H1 (cell line): Measurements from ENCODE around the gene DSE. TPM values are rescaled to one million over a fixed set of nuclear protein-coding genes. Genes with fewer than 3 reads are reported as not detected.

Experiments used
- CTCF ChIA-PET: fragments of 300-600 bp; sonication (Branson Sonifier 250); formaldehyde crosslinking; loops from one replicate; lab custom pipeline; 2021; ENCODE audit not compliant: partially characterized antibody; lab: Charles Lee
- POLR2A ChIA-PET: fragments of 300-600 bp; sonication (Branson Sonifier 250); formaldehyde crosslinking; loops from one replicate; lab custom pipeline; 2021; ENCODE audit warnings: inconsistent platforms; ENCODE audit not compliant: partially characterized antibody; lab: Charles Lee
- DNase-seq, 2 experiments: peaks; one replicate each; pipeline versions ENCODE4 v3.0.0 to v3.0.0-alpha.2; 2010 to 2022; ENCODE audit warnings: low spot score in 2 of 2, low read depth in 1 of 2, mixed read lengths in 1 of 2
- FAIRE-seq: peaks from 2 replicates; lab custom pipeline; 2011; peaks lifted over from hg19 to GRCh38; lab: Jason Lieb, UNC
- H2AFZ ChIP-seq: 2 replicates; pipeline ENCODE4 v1.8.1; 2012; ENCODE audit warnings: low read length, inconsistent platforms
- H2AK5ac ChIP-seq: 2 replicates; pipeline ENCODE4 v1.6.1; 2013; ENCODE audit warnings: low read depth, low read length
- H2BK120ac ChIP-seq: replicated peaks from 2 replicates; pipeline ENCODE3; 2013; ENCODE audit warnings: low read depth, low read length, inconsistent platforms
- H2BK12ac ChIP-seq: 2 replicates; pipeline ENCODE4 v1.6.1; 2013; ENCODE audit warnings: low read depth, low read length
- H2BK15ac ChIP-seq: 2 replicates; pipeline ENCODE4 v1.6.1; 2013; ENCODE audit warnings: low read length
- H2BK20ac ChIP-seq: 2 replicates; pipeline ENCODE4 v1.6.1; 2013; ENCODE audit warnings: low read length
- H2BK5ac ChIP-seq: 2 replicates; pipeline ENCODE4 v1.6.1; 2013; ENCODE audit warnings: low read depth, low read length
- H3K14ac ChIP-seq: 2 replicates; pipeline ENCODE4 v1.6.1; 2013; ENCODE audit warnings: inconsistent platforms; ENCODE audit not compliant: insufficient read length
- H3K18ac ChIP-seq: 2 replicates; pipeline ENCODE4 v1.6.1; 2013; ENCODE audit warnings: low read length; ENCODE audit errors: extremely low read depth
- H3K23ac ChIP-seq: 2 replicates; pipeline ENCODE4 v1.6.1; 2013; ENCODE audit warnings: inconsistent platforms; ENCODE audit not compliant: insufficient read length
- H3K23me2 ChIP-seq: 2 replicates; pipeline ENCODE4 v1.6.1; 2013; ENCODE audit warnings: low read depth, low read length
- H3K27ac ChIP-seq: 2 replicates; pipeline ENCODE4 v1.6.1; 2011; ENCODE audit warnings: low read depth, low read length, inconsistent platforms
- H3K27me3 ChIP-seq, 4 experiments: replicated peaks in 1 of 4; 1 replicate in 1 of 4; 2 replicates in 3 of 4; pipeline versions ENCODE4 v1.6.1 to v1.8.1; 2011 to 2013; ENCODE audit warnings: low read length in 3 of 4, mild to moderate bottlenecking in 3 of 4, inconsistent platforms in 2 of 4, mixed read lengths in 2 of 4, moderate library complexity in 1 of 4; ENCODE audit not compliant: control insufficient read depth in 3 of 4, insufficient read depth in 3 of 4; ENCODE audit errors: extremely low read depth in 1 of 4
- H3K36me3 ChIP-seq, 4 experiments: 2 replicates each; pipeline versions ENCODE4 v1.6.1 to v1.8.1; 2011 to 2013; ENCODE audit warnings: mild to moderate bottlenecking in 4 of 4, low read length in 3 of 4, moderate library complexity in 2 of 4, control low read depth in 1 of 4, inconsistent platforms in 1 of 4; ENCODE audit not compliant: insufficient read depth in 4 of 4, control insufficient read depth in 2 of 4
- H3K4ac ChIP-seq: replicated peaks from 2 replicates; pipeline ENCODE3; 2013; ENCODE audit warnings: low read length, low read depth, mixed read lengths, inconsistent platforms; ENCODE audit not compliant: insufficient read length
- H3K4me1 ChIP-seq, 4 experiments: replicated peaks in 1 of 4; 1 replicate in 1 of 4; 2 replicates in 3 of 4; pipeline versions ENCODE4 v1.6.1 to v1.8.1; 2011 to 2013; ENCODE audit warnings: low read length in 3 of 4, inconsistent platforms in 2 of 4, mixed read lengths in 1 of 4; ENCODE audit not compliant: insufficient read depth in 4 of 4, control insufficient read depth in 3 of 4
- H3K4me2 ChIP-seq, 2 experiments: 2 replicates each; pipeline versions ENCODE4 v1.6.1 to v1.8.1; 2011 to 2013; ENCODE audit warnings: low read depth in 2 of 2, low read length in 2 of 2, control low read depth in 1 of 2, inconsistent platforms in 1 of 2, mild to moderate bottlenecking in 1 of 2; ENCODE audit not compliant: insufficient read depth in 1 of 2
- H3K4me3 ChIP-seq, 4 experiments: fragments of 200-600, 300-600 bp in 1 of 4; sonication (generic), shearing (Covaris generic), sonication (Bioruptor Twin) in 1 of 4; 2 replicates each; pipeline versions ENCODE4 v1.5.1 to v1.8.1; 2011 to 2016; ENCODE audit warnings: low read length in 4 of 4, low read depth in 3 of 4, control low read depth in 2 of 4, inconsistent platforms in 2 of 4, mild to moderate bottlenecking in 2 of 4, mixed read lengths in 1 of 4, moderate library complexity in 1 of 4; ENCODE audit not compliant: insufficient read depth in 2 of 4; ENCODE audit errors: extremely low read depth in 1 of 4
- H3K56ac ChIP-seq: replicated peaks from 2 replicates; pipeline ENCODE3; 2013; ENCODE audit warnings: low read depth, mild to moderate bottlenecking, mixed read lengths, low read length, inconsistent platforms; ENCODE audit not compliant: insufficient read length
- H3K79me1 ChIP-seq: 2 replicates; pipeline ENCODE4 v1.6.1; 2013; ENCODE audit warnings: low read depth, low read length, control low read depth
- H3K79me2 ChIP-seq, 2 experiments: 2 replicates each; pipeline versions ENCODE4 v1.6.1 to v1.8.1; 2012 to 2013; ENCODE audit warnings: low read length in 2 of 2, mild to moderate bottlenecking in 2 of 2, inconsistent platforms in 1 of 2; ENCODE audit not compliant: insufficient read depth in 2 of 2, control insufficient read depth in 1 of 2
- H3K9ac ChIP-seq, 4 experiments: replicated peaks in 1 of 4; 1 replicate in 1 of 4; 2 replicates in 3 of 4; pipeline versions ENCODE4 v1.6.1 to v1.8.1; 2011 to 2013; ENCODE audit warnings: low read depth in 3 of 4, low read length in 3 of 4, control low read depth in 2 of 4, mild to moderate bottlenecking in 2 of 4, moderate library complexity in 2 of 4, inconsistent platforms in 1 of 4; ENCODE audit errors: extremely low read depth in 1 of 4
- H3K9me3 ChIP-seq, 2 experiments: 2 replicates each; pipeline versions ENCODE4 v1.6.1 to v1.8.1; 2012 to 2013; ENCODE audit warnings: mild to moderate bottlenecking in 2 of 2, moderate library complexity in 2 of 2, control low read depth in 1 of 2, inconsistent platforms in 1 of 2, low read depth in 1 of 2, low read length in 1 of 2, mixed read lengths in 1 of 2; ENCODE audit not compliant: insufficient read depth in 2 of 2
- H4K20me1 ChIP-seq, 2 experiments: replicated peaks in 1 of 2; 2 replicates each; pipeline versions ENCODE3 to v1.8.1; 2011 to 2013; ENCODE audit warnings: inconsistent platforms in 2 of 2, low read length in 2 of 2, mild to moderate bottlenecking in 1 of 2; ENCODE audit not compliant: insufficient read depth in 2 of 2, control insufficient read depth in 1 of 2
- H4K5ac ChIP-seq: 2 replicates; pipeline ENCODE4 v1.6.1; 2013; ENCODE audit warnings: low read length, low read depth, mixed read lengths, inconsistent platforms; ENCODE audit not compliant: insufficient read length
- H4K8ac ChIP-seq: 2 replicates; pipeline ENCODE4 v1.8.0; 2013; ENCODE audit warnings: mild to moderate bottlenecking, moderate library complexity, low read length, inconsistent platforms; ENCODE audit not compliant: insufficient read depth; ENCODE audit errors: extremely low read depth
- H4K91ac ChIP-seq: replicated peaks from 2 replicates; pipeline ENCODE3; 2013; ENCODE audit warnings: low read length, mixed read lengths, inconsistent platforms; ENCODE audit not compliant: insufficient read length
- ASH2L ChIP-seq: fragments of 200-600, 300-600 bp; sonication (generic); IDR thresholded peaks from one replicate; pipeline ENCODE4 v1.7.1; 2017; ENCODE audit warnings: low read length
- CBX5 ChIP-seq: fragments of 300-800, 300-1000 bp; sonication (generic); IDR thresholded peaks from 2 replicates; pipeline ENCODE4 v1.7.1; 2016; ENCODE audit warnings: antibody characterized with exemption, low read length, low read depth
- CBX8 ChIP-seq: fragments of 300-800, 300-1000 bp; sonication (generic); IDR thresholded peaks from 2 replicates; pipeline ENCODE4 v1.7.1; 2016; ENCODE audit warnings: low read depth, low read length, borderline replicate concordance
- CEBPB ChIP-seq: IDR thresholded peaks from 2 replicates; pipeline ENCODE4 v1.6.1; 2012; ENCODE audit warnings: low read depth, low read length
- CHD1 ChIP-seq: IDR thresholded peaks from 2 replicates; pipeline ENCODE4 v1.6.1; 2012; ENCODE audit warnings: low read depth, low read length, improper control_type of control experiment
- CHD2 ChIP-seq: IDR thresholded peaks from 2 replicates; pipeline ENCODE4 v1.6.1; 2012; ENCODE audit warnings: low read length, improper control_type of control experiment
- CREB1 ChIP-seq: IDR thresholded peaks from 2 replicates; pipeline ENCODE4 v1.6.1; 2012; ENCODE audit warnings: inconsistent platforms
- EGR1 ChIP-seq: IDR thresholded peaks from 2 replicates; pipeline ENCODE4 v1.6.1; 2011; ENCODE audit warnings: low read depth, low read length, borderline replicate concordance
- EP300 ChIP-seq, 2 experiments: IDR thresholded peaks; 1 replicate in 1 of 2; 2 replicates in 1 of 2; pipeline ENCODE4 v1.6.1; 2011 to 2012; ENCODE audit warnings: low read depth in 2 of 2, low read length in 2 of 2, mild to moderate bottlenecking in 2 of 2, borderline replicate concordance in 1 of 2, inconsistent platforms in 1 of 2, moderate library complexity in 1 of 2
- HDAC6 ChIP-seq: IDR thresholded peaks from one replicate; pipeline ENCODE4 v1.7.1; 2012; ENCODE audit warnings: low read depth, mild to moderate bottlenecking, inconsistent platforms, low read length, moderate library complexity
- JUN ChIP-seq: IDR thresholded peaks from 2 replicates; pipeline ENCODE4 v1.6.1; 2011; ENCODE audit warnings: low read depth, mild to moderate bottlenecking, improper control_type of control experiment, low read length
- KDM4A ChIP-seq: IDR thresholded peaks from one replicate; pipeline ENCODE4 v1.7.1; 2012; ENCODE audit warnings: low read depth, mild to moderate bottlenecking, moderate library complexity, low read length, inconsistent platforms; ENCODE audit not compliant: severe bottlenecking
- PHF8 ChIP-seq: fragments of 200-600 bp; sonication (generic); conservative IDR thresholded peaks from 2 replicates; pipeline ENCODE4 v1.7.1; 2012; ENCODE audit warnings: low read depth, mild to moderate bottlenecking, inconsistent platforms, low read length, moderate library complexity
- RBBP5 ChIP-seq: IDR thresholded peaks from 2 replicates; pipeline ENCODE4 v1.7.1; 2012; ENCODE audit warnings: low read depth, mild to moderate bottlenecking, inconsistent platforms, low read length, moderate library complexity, borderline replicate concordance
- SRF ChIP-seq: IDR thresholded peaks from 2 replicates; pipeline ENCODE4 v1.6.1; 2011; ENCODE audit warnings: mild to moderate bottlenecking, low read depth, low read length, moderate library complexity
- WGBS, 2 experiments: shearing (Covaris generic) in 1 of 2; methylation state at CpG; one replicate each; pipeline versions ENCODE4 v1.1.6 to v1.1.7; 2013 to 2015; ENCODE audit warnings: low lambda C conversion rate in 2 of 2, mixed read lengths in 2 of 2, inconsistent platforms in 1 of 2, low coverage in 1 of 2, missing lambda C conversion rate in 1 of 2; ENCODE audit not compliant: insufficient replicate concordance in 2 of 2, insufficient coverage in 1 of 2, insufficient read length in 1 of 2; ENCODE audit errors: extremely low coverage in 1 of 2, missing lambda C conversion rate in 1 of 2; 5-methylcytosine and 5-hydroxymethylcytosine counted together
- polyA plus RNA-seq, 7 experiments: library from polyadenylated mRNA; depleted of rRNA in 3 of 7; stranded (reverse) in 5 of 7; unstranded in 2 of 7; fragments of >200 nt in 5 of 7; fragments of 200-250 nt in 2 of 7; gene quantifications; 1 replicate in 5 of 7; 2 replicates in 1 of 7; 4 replicates in 1 of 7; pipeline versions ENCODE4 v1.2.1 to v1.2.3, GENCODE V29; 2011 to 2013; ENCODE audit warnings: missing spikeins in 2 of 7, mixed read lengths in 2 of 7
- total RNA-seq: library from RNA; stranded (reverse); fragmentation: NEBNext Ultra II Directional; extraction: Animal tissue kit (Norgen Biotek cat#: 25700); gene quantifications from 2 replicates; pipeline ENCODE4 v1.2.1, GENCODE V29; 2021

DSE gene
- total and polyA plus RNA-seq, 2 of the 8 experiments (the other 6 are each of a cell fraction or from before 2014, with no cell fraction given): 32.5 to 94.4 TPM

- H2BK15ac ChIP-seq: no peak overlapping the region
- no peak overlapping the region for H2AK5ac ChIP-seq
- no peak overlapping the region for H2BK12ac ChIP-seq
- no peak overlapping the region for H3K18ac ChIP-seq
- FAIRE-seq: no peak
- no peak overlapping the region for H4K5ac ChIP-seq
- WGBS, 2 experiments: 86% methylated on average over 3 of the region's 3 CpGs; no CpG with 5 or more reads in 1 of the 2 experiments
- no peak overlapping the region; a peak in 1 of 4 replicates for H3K4me2 ChIP-seq
- no peak overlapping the region for H3K9ac ChIP-seq
- no peak overlapping the region for H2BK5ac ChIP-seq
- no peak overlapping the region for H3K56ac ChIP-seq
- no peak overlapping the region for H4K8ac ChIP-seq
- H3K23me2 ChIP-seq: no peaks in the 10 kb centered on the region
- peaks cover 0 to 70% of the 10 kb centered on the region in 2 experiments; a peak in 2 of 4 replicates for H3K79me2 ChIP-seq
- H3K79me1 ChIP-seq: peaks cover 4% of the 10 kb centered on the region; the same call in 1 of the 2 replicates
- peaks cover 0 to 6% (median 1%) of the 10 kb centered on the region in 4 experiments; a peak in 3 of 8 replicates for H3K36me3 ChIP-seq
- no peak overlapping the region for H2BK120ac ChIP-seq
- ChIA-PET CTCF (interaction anchor here (0.6 to 1.9 kb wide), 5 partner anchors 9 to 116 kb away, joined by 3 to 11 read pairs (median 3); no protein-coding TSS in a partner anchor), POLR2A (interaction anchor here (1.0 to 1.3 kb wide), 3 partner anchors 12 to 37 kb away, joined by 3 to 4 read pairs (median 3); partner anchors contain the start of gene DSE)
- no peak overlapping the region for H4K91ac ChIP-seq
- no peak overlapping the region for H3K4ac ChIP-seq
- no peak overlapping the region for H3K23ac ChIP-seq
- no peak overlapping the region for H3K27ac ChIP-seq
- H3K14ac ChIP-seq: no peak overlapping the region
- no peak overlapping the region for H2BK20ac ChIP-seq
- no peak for DNase-seq
- H3K4me1 ChIP-seq: peaks cover 0 to 12% (median 6%) of the 10 kb centered on the region in 4 experiments; a peak in 4 of 7 replicates
- H3K27me3 ChIP-seq: no peaks in the 10 kb centered on the region
- peaks cover 0 to 2% of the 10 kb centered on the region in 2 experiments for H4K20me1 ChIP-seq
- H2AFZ ChIP-seq: no peak overlapping the region
- no peaks in the 10 kb centered on the region for H3K9me3 ChIP-seq
- no peak overlapping the region for H3K4me3 ChIP-seq
- TF ChIP-seq ASH2L: no peak
- TF ChIP-seq CHD1: no peak
- no peak for TF ChIP-seq JUN
- no peak for TF ChIP-seq CBX5
- TF ChIP-seq SRF: no peak
- no peak for TF ChIP-seq PHF8
- TF ChIP-seq EP300 (IDR thresholded peaks at IDR 0.05; ENCODE audit: borderline replicate concordance in 1 of 2, low read depth in 2 of 2, low read length in 2 of 2): no peak
- no peak for TF ChIP-seq EGR1
- no peak for TF ChIP-seq CREB1
- TF ChIP-seq KDM4A: no peak
- TF ChIP-seq CBX8: no peak
- TF ChIP-seq RBBP5: no peak
- TF ChIP-seq CHD2: no peak
- TF ChIP-seq CEBPB: no peak
- TF ChIP-seq HDAC6: no peak
These were observed 33.9 kb downstream of the DSE start for GRCh38 chr6:116404696-116405095.
